Dermis microvascular lymphatic vessel endothelial cell (primary cell): ENCODE data around the gene SLC16A6. TPM values are rescaled to one million over a fixed set of nuclear protein-coding genes. Genes with fewer than 3 reads are reported as not detected.
"Not testable (repeated sequence)": the region's sequence is repeated elsewhere in the genome, so short reads cannot be mapped to it uniquely, and the experiment has no call there.

Source experiments
- DNase-seq, 2 donors: peaks; one replicate each; pipeline versions ENCODE4 v3.0.0 to v3.0.0-alpha.2; 2010; ENCODE audit warnings: low read depth in 2 of 2
- total RNA-seq: library from RNA; depleted of rRNA; stranded (reverse); fragments of >200 nt; gene quantifications from 2 replicates; pipeline ENCODE4 v1.2.1, GENCODE V29; 2014

SLC16A6 gene
- total RNA-seq, 1 donor from 2014 or later: 1.0 TPM

GRCh38 chr17:68221786-68222185, 69.1 kb downstream of the SLC16A6 start:
- DNase-seq: no peak

- not testable (repeated sequence) for DNase-seq
These were observed 70.1 kb downstream of the SLC16A6 start for GRCh38 chr17:68220786-68221185.

- DNase-seq: not testable (repeated sequence)
These were observed 70.7 kb downstream of the SLC16A6 start for GRCh38 chr17:68220186-68220585.

- not testable (repeated sequence) for DNase-seq
These were observed 71.5 kb downstream of the SLC16A6 start for GRCh38 chr17:68219429-68219828.

Other genes with a start within 250 kb of the SLC16A6 start
- gene AMZ2, start 43.1 kb downstream of the SLC16A6 start, total RNA-seq: 23.4 and 35.8 TPM in 2 replicates
- gene ARSG, start 368 bp upstream of the SLC16A6 start, total RNA-seq: 1.5 and 3.4 TPM in 2 replicates
- 49.6 and 92.8 TPM in 2 replicates for gene WIPI1, start 166.4 kb upstream of the SLC16A6 start, total RNA-seq
- 272 and 418 TPM in 2 replicates for gene PRKAR1A, start 221.3 kb upstream of the SLC16A6 start, total RNA-seq